GM10266 (cell line): ENCODE data around the gene RPTOR.

Source experiments
- DNase-seq: peaks from one replicate; pipeline ENCODE4 v3.0.0; 2012; ENCODE audit errors: extremely low spot score
- CTCF ChIP-seq: IDR thresholded peaks from 2 replicates; pipeline ENCODE4 v1.5.1; 2012; ENCODE audit warnings: mild to moderate bottlenecking, low read depth; ENCODE audit not compliant: control insufficient read depth, insufficient read depth; ENCODE audit errors: missing control alignments

Gene RPTOR

GRCh38 chr17:80846932-80847331 lies 302.3 kb downstream of the RPTOR start:
- no peak for TF ChIP-seq CTCF
- DNase-seq: no peak

GRCh38 chr17:80847496-80848230 lies 303.0 kb downstream of the RPTOR start:
- no peak for TF ChIP-seq CTCF
- DNase-seq: no peak

GRCh38 chr17:80848449-80849102 lies 303.9 kb downstream of the RPTOR start:
- DNase-seq: no peak
- TF ChIP-seq CTCF: no peak

GRCh38 chr17:80849119-80849518 lies 304.5 kb downstream of the RPTOR start:
- DNase-seq: no peak
- no peak for TF ChIP-seq CTCF

- no peak for TF ChIP-seq CTCF
- DNase-seq: no peak
Measured at GRCh38 chr17:80850109-80850508, 305.5 kb downstream of the RPTOR start.

GRCh38 chr17:80850817-80851216 lies 306.2 kb downstream of the RPTOR start:
- no peak for TF ChIP-seq CTCF
- no peak for DNase-seq

- no peak for DNase-seq
Measured at GRCh38 chr17:80851277-80851925, 306.8 kb downstream of the RPTOR start.

More at GRCh38 chr17:80851277-80851925, 306.8 kb downstream of the RPTOR start:
- TF ChIP-seq CTCF: no peak
